Measurements from ENCODE around the gene OPCML. TPM values are rescaled to one million over a fixed set of nuclear protein-coding genes. Genes with fewer than 3 reads are reported as not detected.
A peak's percentile ranks its signal among the peaks of the same experiment; 100 is the strongest.

OPCML gene
- total and polyA plus RNA-seq, 2 experiments from 2014 or later = 1.2 to 4.4 TPM

DNA sequence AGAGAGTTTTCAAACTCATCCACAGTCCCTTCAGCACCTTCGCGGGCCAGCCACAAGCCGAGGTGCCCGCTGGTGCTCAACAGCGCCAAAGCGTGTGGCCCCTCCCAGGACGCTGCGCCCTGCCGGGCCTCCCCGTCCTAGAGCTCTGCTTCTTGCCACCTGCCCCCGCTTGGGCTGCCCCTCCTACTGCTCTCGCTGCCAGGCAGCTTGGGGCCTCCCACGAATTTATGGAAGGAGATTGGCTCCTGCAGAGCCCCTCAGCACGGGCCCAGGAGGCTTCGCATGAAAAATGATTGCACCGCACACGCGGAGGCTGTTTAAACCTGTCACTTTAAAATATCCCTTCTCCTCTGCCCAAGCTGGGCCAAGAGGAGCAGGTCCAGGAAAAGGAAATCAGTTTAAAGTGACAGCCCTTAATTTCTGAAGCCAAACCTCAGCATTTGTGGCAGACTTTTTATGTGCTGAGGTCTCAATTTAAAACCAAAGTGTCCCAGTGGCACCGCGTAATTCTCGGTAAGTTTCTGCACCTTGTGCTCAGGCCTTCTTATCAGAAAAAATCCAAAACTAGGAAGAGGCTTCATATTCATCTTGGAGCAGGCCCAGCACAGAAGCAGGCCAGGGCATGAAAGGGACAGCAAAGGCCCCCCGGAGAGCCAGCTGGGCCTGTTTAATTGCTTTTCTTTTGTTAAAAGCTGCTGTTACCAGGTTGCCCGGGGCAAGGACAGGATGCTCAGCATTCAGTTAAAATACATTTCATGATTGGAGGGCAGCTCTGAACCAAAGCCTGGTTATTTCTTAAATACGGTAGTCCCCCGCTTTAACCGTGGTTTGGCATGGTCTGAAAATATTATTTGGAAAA is 303.6 kb downstream of the OPCML start:
- Histone ChIP-seq H3K79me2 (replicated peaks; ENCODE audit: insufficient read depth) (no peaks in the 10 kb centered on the region), H3K4me1 (ENCODE audit: insufficient read depth) (peaks cover 46% of the 10 kb centered on the region), H4K20me1 (replicated peaks; ENCODE audit: insufficient read depth) (no peaks in the 10 kb centered on the region), H3K27me3 (ENCODE audit: insufficient read depth) (no peaks in the 10 kb centered on the region), H3K4me2 (peak overlapping the region; percentile 64), H3K9me2 (ENCODE audit: insufficient read depth) (0 out of 2 replicates have a peak, but pooled peaks cover 4% of the 10 kb centered on the region), H2AFZ (no peak overlapping the region), H3K36me3 (ENCODE audit: insufficient read depth) (0 out of 2 replicates have a peak, but pooled peaks cover 3% of the 10 kb centered on the region), H3F3A (replicated peaks; ENCODE audit: low read depth) (no peaks in the 10 kb centered on the region), H3K27ac (ENCODE audit: low read depth) (no peak overlapping the region), H3K4me3 (peak overlapping the region; percentile 37)
- Mint-ChIP-seq H3K36me3 (ENCODE audit: low read depth) (peaks cover 3% of the 10 kb centered on the region; the same call in 2 of the 3 replicates), H3K27ac (no peak overlapping the region), H3K27me3 (ENCODE audit: insufficient read depth, low read depth, poor library complexity) (peaks cover 13% of the 10 kb centered on the region), H3K4me3 (peak overlapping the region; percentile 52), H3K9me3 (peaks cover 8% of the 10 kb centered on the region), H3K4me1 (peaks cover 43% of the 10 kb centered on the region)
- TF ChIP-seq NANOG (IDR thresholded peaks at IDR 0.05; ENCODE audit: borderline replicate concordance) = peak; percentile 93
- no peak for TF ChIP-seq STAT1 (IDR thresholded peaks at IDR 0.05; ENCODE audit: unreplicated experiment)
- peak; percentile 91 for DNase-seq (ENCODE audit: low spot score)
- ATAC-seq = peak; percentile 89

DNA sequence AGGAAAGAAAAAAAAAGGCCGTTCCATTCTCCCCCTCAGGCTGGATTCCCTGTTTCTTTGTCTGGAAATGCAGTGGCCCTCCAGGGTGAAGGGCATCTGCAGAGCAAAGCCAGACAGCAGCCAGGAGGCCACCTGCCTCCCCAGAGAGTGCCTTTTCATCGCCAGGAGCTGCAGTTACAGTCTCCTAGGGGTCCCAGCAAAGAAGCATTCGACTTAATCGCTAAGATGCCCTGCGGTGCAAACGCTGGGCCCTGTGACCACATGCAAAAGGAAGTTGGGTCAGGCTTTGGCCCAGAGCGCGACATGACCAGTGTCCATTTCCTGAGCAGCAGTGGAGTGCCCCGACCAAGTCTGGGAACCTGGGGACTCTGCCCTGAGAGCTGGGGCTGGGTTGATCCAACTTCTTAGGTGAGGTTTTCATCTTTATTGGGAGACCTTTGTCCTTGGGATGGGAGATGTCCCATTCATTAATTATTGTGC is 304.6 kb downstream of the OPCML start:
- peaks cover 43% of the 10 kb centered on the region for H3K4me1 Mint-ChIP-seq
- H3K27ac Mint-ChIP-seq = no peak overlapping the region
- Histone ChIP-seq H3K36me3 (ENCODE audit: insufficient read depth) (no peaks in the 10 kb centered on the region), H3K4me2 (peak overlapping the region; percentile 64), H3K27ac (ENCODE audit: low read depth) (no peak overlapping the region), H3K9me2 (ENCODE audit: insufficient read depth) (0 out of 2 replicates have a peak, but pooled peaks cover 4% of the 10 kb centered on the region), H4K20me1 (replicated peaks; ENCODE audit: insufficient read depth) (no peaks in the 10 kb centered on the region), H3K4me1 (ENCODE audit: insufficient read depth) (peaks cover 46% of the 10 kb centered on the region), H3K4me3 (peak overlapping the region; percentile 37; the same call in 1 of the 2 replicates), H3K79me2 (replicated peaks; ENCODE audit: insufficient read depth) (no peaks in the 10 kb centered on the region), H3K27me3 (ENCODE audit: insufficient read depth) (no peaks in the 10 kb centered on the region), H3F3A (replicated peaks; ENCODE audit: low read depth) (no peaks in the 10 kb centered on the region), H2AFZ (peak overlapping the region; percentile 78)
- no peak overlapping the region for H3K4me3 Mint-ChIP-seq
- H3K9me3 Mint-ChIP-seq = no peaks in the 10 kb centered on the region
- DNase-seq (ENCODE audit: low spot score) = peak; percentile 8
- peaks cover 13% of the 10 kb centered on the region for H3K27me3 Mint-ChIP-seq (ENCODE audit: insufficient read depth, low read depth, poor library complexity)
- peak; percentile 39 for ATAC-seq
- no peaks in the 10 kb centered on the region; the same call in 2 of the 3 replicates for H3K36me3 Mint-ChIP-seq (ENCODE audit: low read depth)
- TF ChIP-seq ZNF331 (CRISPR knock-in tag; IDR thresholded peaks at IDR 0.05; ENCODE audit: low read depth) = no peak
- TF ChIP-seq, protein P1, sequence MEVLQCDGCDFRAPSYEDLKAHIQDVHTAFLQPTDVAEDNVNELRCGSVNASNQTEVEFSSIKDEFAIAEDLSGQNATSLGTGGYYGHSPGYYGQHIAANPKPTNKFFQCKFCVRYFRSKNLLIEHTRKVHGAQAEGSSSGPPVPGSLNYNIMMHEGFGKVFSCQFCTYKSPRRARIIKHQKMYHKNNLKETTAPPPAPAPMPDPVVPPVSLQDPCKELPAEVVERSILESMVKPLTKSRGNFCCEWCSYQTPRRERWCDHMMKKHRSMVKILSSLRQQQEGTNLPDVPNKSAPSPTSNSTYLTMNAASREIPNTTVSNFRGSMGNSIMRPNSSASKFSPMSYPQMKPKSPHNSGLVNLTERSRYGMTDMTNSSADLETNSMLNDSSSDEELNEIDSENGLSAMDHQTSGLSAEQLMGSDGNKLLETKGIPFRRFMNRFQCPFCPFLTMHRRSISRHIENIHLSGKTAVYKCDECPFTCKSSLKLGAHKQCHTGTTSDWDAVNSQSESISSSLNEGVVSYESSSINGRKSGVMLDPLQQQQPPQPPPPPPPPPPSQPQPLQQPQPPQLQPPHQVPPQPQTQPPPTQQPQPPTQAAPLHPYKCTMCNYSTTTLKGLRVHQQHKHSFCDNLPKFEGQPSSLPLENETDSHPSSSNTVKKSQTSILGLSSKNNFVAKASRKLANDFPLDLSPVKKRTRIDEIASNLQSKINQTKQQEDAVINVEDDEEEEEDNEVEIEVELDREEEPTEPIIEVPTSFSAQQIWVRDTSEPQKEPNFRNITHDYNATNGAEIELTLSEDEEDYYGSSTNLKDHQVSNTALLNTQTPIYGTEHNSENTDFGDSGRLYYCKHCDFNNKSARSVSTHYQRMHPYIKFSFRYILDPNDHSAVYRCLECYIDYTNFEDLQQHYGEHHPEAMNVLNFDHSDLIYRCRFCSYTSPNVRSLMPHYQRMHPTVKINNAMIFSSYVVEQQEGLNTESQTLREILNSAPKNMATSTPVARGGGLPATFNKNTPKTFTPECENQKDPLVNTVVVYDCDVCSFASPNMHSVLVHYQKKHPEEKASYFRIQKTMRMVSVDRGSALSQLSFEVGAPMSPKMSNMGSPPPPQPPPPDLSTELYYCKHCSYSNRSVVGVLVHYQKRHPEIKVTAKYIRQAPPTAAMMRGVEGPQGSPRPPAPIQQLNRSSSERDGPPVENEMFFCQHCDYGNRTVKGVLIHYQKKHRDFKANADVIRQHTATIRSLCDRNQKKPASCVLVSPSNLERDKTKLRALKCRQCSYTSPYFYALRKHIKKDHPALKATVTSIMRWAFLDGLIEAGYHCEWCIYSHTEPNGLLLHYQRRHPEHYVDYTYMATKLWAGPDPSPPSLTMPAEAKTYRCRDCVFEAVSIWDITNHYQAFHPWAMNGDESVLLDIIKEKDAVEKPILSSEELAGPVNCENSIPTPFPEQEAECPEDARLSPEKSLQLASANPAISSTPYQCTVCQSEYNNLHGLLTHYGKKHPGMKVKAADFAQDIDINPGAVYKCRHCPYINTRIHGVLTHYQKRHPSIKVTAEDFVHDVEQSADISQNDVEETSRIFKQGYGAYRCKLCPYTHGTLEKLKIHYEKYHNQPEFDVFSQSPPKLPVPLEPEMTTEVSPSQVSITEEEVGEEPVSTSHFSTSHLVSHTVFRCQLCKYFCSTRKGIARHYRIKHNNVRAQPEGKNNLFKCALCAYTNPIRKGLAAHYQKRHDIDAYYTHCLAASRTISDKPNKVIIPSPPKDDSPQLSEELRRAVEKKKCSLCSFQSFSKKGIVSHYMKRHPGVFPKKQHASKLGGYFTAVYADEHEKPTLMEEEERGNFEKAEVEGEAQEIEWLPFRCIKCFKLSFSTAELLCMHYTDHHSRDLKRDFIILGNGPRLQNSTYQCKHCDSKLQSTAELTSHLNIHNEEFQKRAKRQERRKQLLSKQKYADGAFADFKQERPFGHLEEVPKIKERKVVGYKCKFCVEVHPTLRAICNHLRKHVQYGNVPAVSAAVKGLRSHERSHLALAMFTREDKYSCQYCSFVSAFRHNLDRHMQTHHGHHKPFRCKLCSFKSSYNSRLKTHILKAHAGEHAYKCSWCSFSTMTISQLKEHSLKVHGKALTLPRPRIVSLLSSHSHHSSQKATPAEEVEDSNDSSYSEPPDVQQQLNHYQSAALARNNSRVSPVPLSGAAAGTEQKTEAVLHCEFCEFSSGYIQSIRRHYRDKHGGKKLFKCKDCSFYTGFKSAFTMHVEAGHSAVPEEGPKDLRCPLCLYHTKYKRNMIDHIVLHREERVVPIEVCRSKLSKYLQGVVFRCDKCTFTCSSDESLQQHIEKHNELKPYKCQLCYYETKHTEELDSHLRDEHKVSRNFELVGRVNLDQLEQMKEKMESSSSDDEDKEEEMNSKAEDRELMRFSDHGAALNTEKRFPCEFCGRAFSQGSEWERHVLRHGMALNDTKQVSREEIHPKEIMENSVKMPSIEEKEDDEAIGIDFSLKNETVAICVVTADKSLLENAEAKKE (CRISPR knock-in tag; IDR thresholded peaks at IDR 0.05) = no peak
- no peak for TF ChIP-seq CREB1 (CRISPR knock-in tag; IDR thresholded peaks at IDR 0.05; ENCODE audit: low read depth)
- TF ChIP-seq, protein P2, sequence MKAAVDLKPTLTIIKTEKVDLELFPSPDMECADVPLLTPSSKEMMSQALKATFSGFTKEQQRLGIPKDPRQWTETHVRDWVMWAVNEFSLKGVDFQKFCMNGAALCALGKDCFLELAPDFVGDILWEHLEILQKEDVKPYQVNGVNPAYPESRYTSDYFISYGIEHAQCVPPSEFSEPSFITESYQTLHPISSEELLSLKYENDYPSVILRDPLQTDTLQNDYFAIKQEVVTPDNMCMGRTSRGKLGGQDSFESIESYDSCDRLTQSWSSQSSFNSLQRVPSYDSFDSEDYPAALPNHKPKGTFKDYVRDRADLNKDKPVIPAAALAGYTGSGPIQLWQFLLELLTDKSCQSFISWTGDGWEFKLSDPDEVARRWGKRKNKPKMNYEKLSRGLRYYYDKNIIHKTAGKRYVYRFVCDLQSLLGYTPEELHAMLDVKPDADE (IDR thresholded peaks at IDR 0.05) = no peak
- TF ChIP-seq ZNF114 (CRISPR knock-in tag; IDR thresholded peaks at IDR 0.05) = no peak
- no peak for TF ChIP-seq POLR2AphosphoS5 (IDR thresholded peaks at IDR 0.05; ENCODE audit: low read depth)
- TF ChIP-seq, protein P3, sequence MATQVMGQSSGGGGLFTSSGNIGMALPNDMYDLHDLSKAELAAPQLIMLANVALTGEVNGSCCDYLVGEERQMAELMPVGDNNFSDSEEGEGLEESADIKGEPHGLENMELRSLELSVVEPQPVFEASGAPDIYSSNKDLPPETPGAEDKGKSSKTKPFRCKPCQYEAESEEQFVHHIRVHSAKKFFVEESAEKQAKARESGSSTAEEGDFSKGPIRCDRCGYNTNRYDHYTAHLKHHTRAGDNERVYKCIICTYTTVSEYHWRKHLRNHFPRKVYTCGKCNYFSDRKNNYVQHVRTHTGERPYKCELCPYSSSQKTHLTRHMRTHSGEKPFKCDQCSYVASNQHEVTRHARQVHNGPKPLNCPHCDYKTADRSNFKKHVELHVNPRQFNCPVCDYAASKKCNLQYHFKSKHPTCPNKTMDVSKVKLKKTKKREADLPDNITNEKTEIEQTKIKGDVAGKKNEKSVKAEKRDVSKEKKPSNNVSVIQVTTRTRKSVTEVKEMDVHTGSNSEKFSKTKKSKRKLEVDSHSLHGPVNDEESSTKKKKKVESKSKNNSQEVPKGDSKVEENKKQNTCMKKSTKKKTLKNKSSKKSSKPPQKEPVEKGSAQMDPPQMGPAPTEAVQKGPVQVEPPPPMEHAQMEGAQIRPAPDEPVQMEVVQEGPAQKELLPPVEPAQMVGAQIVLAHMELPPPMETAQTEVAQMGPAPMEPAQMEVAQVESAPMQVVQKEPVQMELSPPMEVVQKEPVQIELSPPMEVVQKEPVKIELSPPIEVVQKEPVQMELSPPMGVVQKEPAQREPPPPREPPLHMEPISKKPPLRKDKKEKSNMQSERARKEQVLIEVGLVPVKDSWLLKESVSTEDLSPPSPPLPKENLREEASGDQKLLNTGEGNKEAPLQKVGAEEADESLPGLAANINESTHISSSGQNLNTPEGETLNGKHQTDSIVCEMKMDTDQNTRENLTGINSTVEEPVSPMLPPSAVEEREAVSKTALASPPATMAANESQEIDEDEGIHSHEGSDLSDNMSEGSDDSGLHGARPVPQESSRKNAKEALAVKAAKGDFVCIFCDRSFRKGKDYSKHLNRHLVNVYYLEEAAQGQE (IDR thresholded peaks at IDR 0.05; ENCODE audit: unreplicated experiment) = no peak
- no peak for TF ChIP-seq STAT1 (IDR thresholded peaks at IDR 0.05; ENCODE audit: unreplicated experiment)

Measured in GM23338 (cell line).